K562 (cell line): ENCODE data around the gene KIAA0319L.

ENCODE experiments used
- EP300 ChIP-seq: IDR thresholded peaks from 2 replicates; pipeline ENCODE4 v1.6.1; 2012; ENCODE audit warnings: low read length, improper control_type of control experiment
- TF ChIP-seq, protein P1 (sequence below), 3 experiments: IDR thresholded peaks in 2 of 3; conservative IDR thresholded peaks in 1 of 3; 2 replicates each; pipeline ENCODE4 v1.5.1; 2011 to 2012; ENCODE audit warnings: low read length in 3 of 3, mild to moderate bottlenecking in 3 of 3, control low read depth in 2 of 3, improper control_type of control experiment in 1 of 3, inconsistent platforms in 1 of 3, low read depth in 1 of 3, mixed read lengths in 1 of 3, moderate library complexity in 1 of 3; ENCODE audit not compliant: insufficient read depth in 2 of 3
- TF ChIP-seq, protein P2 (sequence below): fragments of 450-650 bp; conservative IDR thresholded peaks from 2 replicates; pipeline ENCODE4 v1.6.1; 2016; ENCODE audit warnings: missing genetic modification characterization, low read depth, mild to moderate bottlenecking, missing compliant biosample characterization, moderate library complexity

GRCh38 chr1:35460796-35461195, 96.4 kb downstream of the KIAA0319L start:
- TF ChIP-seq, protein P1, sequence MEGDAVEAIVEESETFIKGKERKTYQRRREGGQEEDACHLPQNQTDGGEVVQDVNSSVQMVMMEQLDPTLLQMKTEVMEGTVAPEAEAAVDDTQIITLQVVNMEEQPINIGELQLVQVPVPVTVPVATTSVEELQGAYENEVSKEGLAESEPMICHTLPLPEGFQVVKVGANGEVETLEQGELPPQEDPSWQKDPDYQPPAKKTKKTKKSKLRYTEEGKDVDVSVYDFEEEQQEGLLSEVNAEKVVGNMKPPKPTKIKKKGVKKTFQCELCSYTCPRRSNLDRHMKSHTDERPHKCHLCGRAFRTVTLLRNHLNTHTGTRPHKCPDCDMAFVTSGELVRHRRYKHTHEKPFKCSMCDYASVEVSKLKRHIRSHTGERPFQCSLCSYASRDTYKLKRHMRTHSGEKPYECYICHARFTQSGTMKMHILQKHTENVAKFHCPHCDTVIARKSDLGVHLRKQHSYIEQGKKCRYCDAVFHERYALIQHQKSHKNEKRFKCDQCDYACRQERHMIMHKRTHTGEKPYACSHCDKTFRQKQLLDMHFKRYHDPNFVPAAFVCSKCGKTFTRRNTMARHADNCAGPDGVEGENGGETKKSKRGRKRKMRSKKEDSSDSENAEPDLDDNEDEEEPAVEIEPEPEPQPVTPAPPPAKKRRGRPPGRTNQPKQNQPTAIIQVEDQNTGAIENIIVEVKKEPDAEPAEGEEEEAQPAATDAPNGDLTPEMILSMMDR (IDR thresholded peaks at IDR 0.05 in 2 of 3, conservative IDR thresholded peaks at IDR 0.05 in 1 of 3; ENCODE audit: insufficient read depth in 2 of 3, low read depth in 1 of 3, low read length in 3 of 3): no peak
- TF ChIP-seq EP300: no peak
- TF ChIP-seq, protein P2, sequence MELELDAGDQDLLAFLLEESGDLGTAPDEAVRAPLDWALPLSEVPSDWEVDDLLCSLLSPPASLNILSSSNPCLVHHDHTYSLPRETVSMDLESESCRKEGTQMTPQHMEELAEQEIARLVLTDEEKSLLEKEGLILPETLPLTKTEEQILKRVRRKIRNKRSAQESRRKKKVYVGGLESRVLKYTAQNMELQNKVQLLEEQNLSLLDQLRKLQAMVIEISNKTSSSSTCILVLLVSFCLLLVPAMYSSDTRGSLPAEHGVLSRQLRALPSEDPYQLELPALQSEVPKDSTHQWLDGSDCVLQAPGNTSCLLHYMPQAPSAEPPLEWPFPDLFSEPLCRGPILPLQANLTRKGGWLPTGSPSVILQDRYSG (tag): no peak
